HFF-Myc (cell line): Measurements from ENCODE around the gene PDE5A.

Source experiments
- DNase-seq: peaks from one replicate; pipeline ENCODE4 v3.0.0-alpha.2; 2011; ENCODE audit warnings: low read depth; ENCODE audit errors: extremely low read depth
- H3K4me3 ChIP-seq: replicated peaks from 2 replicates; pipeline ENCODE4 v1.5.1; 2011; ENCODE audit warnings: low read depth, mild to moderate bottlenecking, control low read depth, low read length
- TF ChIP-seq, protein P1 (sequence below): IDR thresholded peaks from 2 replicates; pipeline ENCODE4 v1.5.1; 2012; ENCODE audit warnings: mild to moderate bottlenecking, low read depth, low read length, control low read depth; ENCODE audit errors: missing control alignments

PDE5A gene

DNA sequence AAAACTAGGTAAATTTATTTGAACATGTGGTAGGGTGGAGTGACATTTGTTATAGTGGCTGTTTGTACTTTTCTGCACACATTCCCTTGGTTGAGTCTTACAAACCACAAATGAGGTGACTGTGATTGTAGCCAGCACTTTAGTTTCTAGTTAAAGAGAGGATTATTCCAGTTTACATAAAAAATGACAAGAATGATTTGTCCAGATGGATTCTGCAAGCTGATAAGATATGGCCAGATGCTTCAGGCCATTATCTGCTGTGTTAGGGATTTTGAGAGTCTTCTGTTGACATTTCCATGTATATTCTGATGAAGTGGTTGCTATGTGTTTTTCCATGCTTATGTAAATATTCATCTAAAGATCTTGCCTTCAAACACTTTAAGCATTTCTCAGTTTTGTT, 31.0 kb upstream of the PDE5A start:
- TF ChIP-seq, protein P1, sequence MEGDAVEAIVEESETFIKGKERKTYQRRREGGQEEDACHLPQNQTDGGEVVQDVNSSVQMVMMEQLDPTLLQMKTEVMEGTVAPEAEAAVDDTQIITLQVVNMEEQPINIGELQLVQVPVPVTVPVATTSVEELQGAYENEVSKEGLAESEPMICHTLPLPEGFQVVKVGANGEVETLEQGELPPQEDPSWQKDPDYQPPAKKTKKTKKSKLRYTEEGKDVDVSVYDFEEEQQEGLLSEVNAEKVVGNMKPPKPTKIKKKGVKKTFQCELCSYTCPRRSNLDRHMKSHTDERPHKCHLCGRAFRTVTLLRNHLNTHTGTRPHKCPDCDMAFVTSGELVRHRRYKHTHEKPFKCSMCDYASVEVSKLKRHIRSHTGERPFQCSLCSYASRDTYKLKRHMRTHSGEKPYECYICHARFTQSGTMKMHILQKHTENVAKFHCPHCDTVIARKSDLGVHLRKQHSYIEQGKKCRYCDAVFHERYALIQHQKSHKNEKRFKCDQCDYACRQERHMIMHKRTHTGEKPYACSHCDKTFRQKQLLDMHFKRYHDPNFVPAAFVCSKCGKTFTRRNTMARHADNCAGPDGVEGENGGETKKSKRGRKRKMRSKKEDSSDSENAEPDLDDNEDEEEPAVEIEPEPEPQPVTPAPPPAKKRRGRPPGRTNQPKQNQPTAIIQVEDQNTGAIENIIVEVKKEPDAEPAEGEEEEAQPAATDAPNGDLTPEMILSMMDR: no peak
- H3K4me3 ChIP-seq: no peak overlapping the region
- peak; percentile 79 for DNase-seq

DNA sequence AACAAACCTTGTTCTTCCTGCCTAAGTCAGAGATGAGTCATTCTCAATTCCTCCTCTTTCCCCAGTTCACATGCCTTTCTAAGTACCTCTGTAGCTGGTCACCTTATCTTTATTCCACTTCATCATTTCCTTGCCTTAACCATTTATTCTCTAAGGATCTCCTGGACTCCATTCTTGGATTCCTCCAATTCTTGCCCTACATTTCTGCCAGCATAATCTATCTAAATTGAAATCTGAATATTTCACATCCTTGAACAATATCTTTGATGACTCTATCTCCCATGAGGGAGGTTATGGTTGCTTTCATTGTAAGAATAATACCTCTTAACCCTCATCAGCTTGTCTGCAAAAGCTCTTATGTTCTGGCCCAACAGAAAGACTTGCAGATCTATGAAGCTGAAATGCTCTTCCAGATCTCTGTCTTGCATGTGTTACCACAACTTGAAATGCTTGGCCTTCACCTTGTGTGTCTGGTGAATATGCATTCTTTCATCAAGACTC, 28.6 kb upstream of the PDE5A start:
- DNase-seq: no peak
- no peak overlapping the region for H3K4me3 ChIP-seq
- TF ChIP-seq, protein P1: no peak

DNA sequence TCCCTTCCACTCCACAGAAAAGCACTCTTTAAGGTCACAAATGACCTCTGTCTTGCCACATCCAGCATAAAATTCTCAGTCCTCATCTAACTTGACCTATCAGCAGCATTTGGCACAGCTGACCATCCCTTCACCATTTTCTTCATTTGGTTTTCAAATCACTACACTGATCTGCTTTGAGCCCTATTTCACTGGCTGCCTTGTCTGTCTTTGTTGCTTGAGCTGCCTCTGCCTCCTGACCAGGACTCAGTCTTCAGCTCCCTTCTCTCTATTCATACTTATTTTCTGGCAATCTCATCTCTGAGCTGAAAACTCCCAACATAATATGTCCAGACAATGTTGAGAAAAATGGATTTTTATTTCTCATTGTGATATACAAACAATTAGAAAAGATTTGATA, 27.7 kb upstream of the PDE5A start:
- TF ChIP-seq, protein P1: no peak
- no peak for DNase-seq
- no peak overlapping the region for H3K4me3 ChIP-seq

DNA sequence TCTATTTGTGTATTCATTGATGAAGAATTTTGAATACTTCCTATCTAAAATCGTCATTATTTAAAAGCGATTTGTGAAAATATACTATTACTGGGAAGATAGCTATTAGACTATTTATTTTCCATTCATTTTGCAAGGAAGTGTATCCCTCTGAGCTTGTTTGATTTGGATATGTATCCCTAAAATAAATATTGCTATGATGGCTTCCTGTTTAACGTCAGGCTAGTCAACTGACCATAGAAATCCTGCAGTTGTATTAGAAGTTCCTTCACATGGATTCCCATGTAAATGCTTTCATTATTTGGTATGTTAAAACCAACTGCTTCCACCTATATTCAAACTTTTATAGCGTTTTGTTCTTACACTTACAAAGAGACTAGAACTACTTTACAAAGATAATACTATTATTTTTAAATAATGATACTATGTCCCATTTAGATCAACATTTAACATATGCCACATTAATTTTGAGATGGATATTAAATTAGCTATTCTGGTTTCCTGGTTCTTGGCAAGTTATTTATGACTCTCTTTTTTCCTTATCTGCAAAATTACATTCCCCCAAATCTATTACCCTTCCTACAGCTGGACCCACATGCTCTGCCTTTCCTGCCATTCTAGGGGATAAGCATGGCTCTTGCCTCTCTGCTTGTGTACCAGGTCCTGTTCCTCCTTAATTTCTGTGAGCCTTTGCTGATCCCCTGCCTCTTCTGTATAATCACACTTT, 26.7 kb upstream of the PDE5A start:
- no peak for DNase-seq
- TF ChIP-seq, protein P1: no peak
- H3K4me3 ChIP-seq: no peak overlapping the region

DNA sequence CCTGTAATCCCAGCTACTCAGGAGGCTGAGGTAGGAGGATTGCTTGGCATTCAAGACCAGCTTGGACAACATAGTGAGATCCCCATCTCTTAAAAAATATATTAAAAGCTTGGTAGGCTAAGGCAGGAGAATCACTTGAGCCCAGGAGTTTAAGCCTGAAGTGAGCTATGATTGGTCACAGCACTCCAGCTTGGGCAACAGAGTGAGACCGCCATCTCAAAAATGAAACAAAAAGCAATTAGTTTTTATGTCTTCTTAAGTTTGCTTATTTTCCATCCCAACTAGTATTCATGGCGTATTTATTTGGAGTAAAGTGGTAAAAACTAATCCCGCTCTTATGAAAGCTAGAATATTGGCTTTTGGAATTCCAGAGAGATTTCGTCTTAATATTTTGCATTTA, 25.4 kb upstream of the PDE5A start:
- H3K4me3 ChIP-seq: no peak overlapping the region
- TF ChIP-seq, protein P1: no peak
- DNase-seq: no peak

DNA sequence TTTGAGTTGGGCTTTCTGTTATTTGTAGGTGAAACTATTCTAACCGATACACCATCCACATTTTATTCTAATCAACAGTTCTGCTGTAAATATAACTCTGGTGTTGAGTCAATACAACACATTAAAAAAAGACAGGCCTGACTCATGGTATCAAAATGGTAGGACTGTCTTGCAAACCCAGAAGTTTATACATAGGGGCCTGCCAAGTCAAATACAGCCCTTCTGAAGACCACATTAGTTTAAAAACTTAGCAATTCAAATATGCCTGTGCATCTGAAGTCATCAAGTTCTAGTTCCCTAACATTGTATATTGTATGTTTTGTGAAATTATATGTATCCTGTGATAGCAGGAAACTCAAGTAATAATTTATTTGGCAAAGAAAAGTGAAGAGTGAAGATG, 24.4 kb upstream of the PDE5A start:
- TF ChIP-seq, protein P1: no peak

More for the DNA sequence above, 24.4 kb upstream of the PDE5A start:
- H3K4me3 ChIP-seq: no peak overlapping the region
- DNase-seq: no peak
